ENCODE measurements around the gene ZDHHC3.

- TF ChIP-seq POLR2A (IDR thresholded peaks at IDR 0.05) (no peak), CTCF (IDR thresholded peaks at IDR 0.05) (no peak)
Measured at GRCh38 chr3:44989636-44990373, 13.8 kb upstream of the ZDHHC3 start.
